GM23248 (cell line): ENCODE data around the gene ZNF831. TPM values are rescaled to one million over a fixed set of nuclear protein-coding genes. Genes with fewer than 3 reads are reported as not detected.

Experiments
- DNase-seq: peaks from one replicate; pipeline ENCODE4 v3.0.0-alpha.2; 2015
- H2AFZ ChIP-seq: fragments of 200-600 bp; sonication (generic); 2 replicates; pipeline ENCODE4 v1.6.1; 2016; ENCODE audit warnings: antibody characterized with exemption
- H3F3A ChIP-seq: fragments of 200-600 bp; sonication (generic); 2 replicates; pipeline ENCODE4 v1.6.1; 2016; ENCODE audit warnings: mild to moderate bottlenecking, antibody characterized with exemption, mixed run types; ENCODE audit not compliant: insufficient read depth
- H3K27ac ChIP-seq: fragments of 200-600 bp; sonication (generic); 2 replicates; pipeline ENCODE4 v1.5.1; 2016; ENCODE audit warnings: mild to moderate bottlenecking
- H3K27me3 ChIP-seq: fragments of 200-600 bp; sonication (generic); replicated peaks from 2 replicates; pipeline ENCODE4 v1.6.1; 2016; ENCODE audit warnings: mild to moderate bottlenecking; ENCODE audit not compliant: insufficient read depth
- H3K36me3 ChIP-seq: fragments of 200-600 bp; sonication (generic); 2 replicates; pipeline ENCODE4 v1.6.1; 2016; ENCODE audit warnings: low read depth, mild to moderate bottlenecking
- H3K4me1 ChIP-seq: fragments of 200-600 bp; sonication (generic); 2 replicates; pipeline ENCODE4 v1.6.1; 2016; ENCODE audit warnings: mild to moderate bottlenecking; ENCODE audit not compliant: insufficient read depth
- H3K4me2 ChIP-seq: fragments of 200-600 bp; sonication (generic); one replicate; pipeline ENCODE4 v1.6.1; 2016; ENCODE audit warnings: mild to moderate bottlenecking; ENCODE audit not compliant: unreplicated experiment
- H3K4me3 ChIP-seq: fragments of 200-600 bp; sonication (generic); 2 replicates; pipeline ENCODE4 v1.5.1; 2016; ENCODE audit warnings: mild to moderate bottlenecking
- H3K79me2 ChIP-seq: fragments of 200-600 bp; sonication (generic); 2 replicates; pipeline ENCODE4 v1.6.1; 2016; ENCODE audit warnings: mild to moderate bottlenecking; ENCODE audit not compliant: insufficient read depth
- H3K9ac ChIP-seq: fragments of 200-600 bp; sonication (generic); 2 replicates; pipeline ENCODE4 v1.6.1; 2016; ENCODE audit warnings: mild to moderate bottlenecking
- H3K9me2 ChIP-seq: fragments of 200-600 bp; sonication (generic); 2 replicates; pipeline ENCODE4 v1.6.1; 2016; ENCODE audit warnings: mixed run types, mild to moderate bottlenecking, moderate library complexity; ENCODE audit not compliant: insufficient read depth
- H3K9me3 ChIP-seq: fragments of 200-600 bp; sonication (generic); one replicate; pipeline ENCODE4 v1.6.1; 2017; ENCODE audit warnings: low read depth
- H4K20me1 ChIP-seq: fragments of 200-600 bp; sonication (generic); 2 replicates; pipeline ENCODE4 v1.6.0; 2016; ENCODE audit not compliant: insufficient read depth
- EZH2 ChIP-seq: fragments of 200-600 bp; sonication (generic); IDR thresholded peaks from 2 replicates; pipeline ENCODE4 v1.6.1; 2018; ENCODE audit warnings: antibody characterized with exemption, mild to moderate bottlenecking; ENCODE audit not compliant: insufficient read depth, poor library complexity, severe bottlenecking
- EZH2phosphoT487 ChIP-seq: fragments of 200-600 bp; sonication (generic); IDR thresholded peaks from 2 replicates; pipeline ENCODE4 v1.6.1; 2018; ENCODE audit warnings: antibody characterized with exemption, moderate library complexity, mild to moderate bottlenecking, low read depth; ENCODE audit not compliant: insufficient read depth
- WGBS, 2 experiments: methylation state at CpG; one replicate each; pipeline ENCODE4 v1.1.6; 2015 to 2017; ENCODE audit warnings: low lambda C conversion rate in 2 of 2, low coverage in 1 of 2; ENCODE audit errors: missing lambda C conversion rate in 2 of 2; 5-methylcytosine and 5-hydroxymethylcytosine counted together
- in situ Hi-C: fragments of 300-500 bp; cut with MboI; formaldehyde crosslinking; loops from 2 replicates; pipeline ENCODE4 v1.15.0; 2020
- polyA plus RNA-seq: library from polyadenylated mRNA; unstranded; fragments of >200 nt; fragmentation: Nextera tagmentation; extraction: Ambion mirVana; gene quantifications from 2 replicates; pipeline ENCODE4 v1.2.1, GENCODE V29; 2016
- total RNA-seq: library from RNA; depleted of rRNA; stranded (reverse); fragments of >200 nt; shearing (Covaris generic); gene quantifications from 2 replicates; pipeline ENCODE4 v1.2.3, GENCODE V29; 2014

The ZNF831 gene
- total and polyA plus RNA-seq, 2 experiments from 2014 or later, result not detected

DNA sequence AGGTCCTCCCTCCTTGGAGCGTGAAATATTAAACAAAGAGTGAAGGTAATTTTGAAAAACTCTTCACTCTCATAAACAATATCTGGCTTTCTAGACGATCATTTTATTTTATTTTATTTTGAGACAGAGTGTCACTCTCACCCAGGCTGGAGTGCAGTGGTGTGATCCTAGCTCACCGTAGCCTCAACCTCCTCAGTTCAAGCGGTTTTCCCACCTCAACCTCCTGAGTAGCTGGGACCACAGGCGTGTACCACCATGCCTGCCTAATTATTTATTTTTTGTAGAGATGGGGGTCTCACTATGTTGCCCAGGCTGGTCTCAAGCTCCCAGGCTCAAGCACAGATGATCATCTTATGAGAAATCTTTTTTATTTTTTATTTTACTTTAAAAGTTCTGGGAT, 16.4 kb downstream of the ZNF831 start:
- Histone ChIP-seq H3K4me1 (no peaks in the 10 kb centered on the region), H3K79me2 (no peaks in the 10 kb centered on the region), H3F3A (no peaks in the 10 kb centered on the region), H3K4me2 (no peak overlapping the region), H3K27me3 (peaks cover 7% of the 10 kb centered on the region; the same call in 1 of the 2 replicates), H3K9me3 (no peaks in the 10 kb centered on the region), H3K36me3 (no peaks in the 10 kb centered on the region), H2AFZ (no peak overlapping the region), H4K20me1 (no peaks in the 10 kb centered on the region), H3K9ac (no peak overlapping the region), H3K9me2 (no peaks in the 10 kb centered on the region), H3K4me3 (no peak overlapping the region), H3K27ac (no peak overlapping the region)
- TF ChIP-seq EZH2, result no peak
- no peak for TF ChIP-seq EZH2phosphoT487
- 45 to 63% methylated on average over 5 of the region's 5 CpGs for WGBS, 2 experiments
- in situ Hi-C loops, result no loop called here
- DNase-seq, result no peak

DNA sequence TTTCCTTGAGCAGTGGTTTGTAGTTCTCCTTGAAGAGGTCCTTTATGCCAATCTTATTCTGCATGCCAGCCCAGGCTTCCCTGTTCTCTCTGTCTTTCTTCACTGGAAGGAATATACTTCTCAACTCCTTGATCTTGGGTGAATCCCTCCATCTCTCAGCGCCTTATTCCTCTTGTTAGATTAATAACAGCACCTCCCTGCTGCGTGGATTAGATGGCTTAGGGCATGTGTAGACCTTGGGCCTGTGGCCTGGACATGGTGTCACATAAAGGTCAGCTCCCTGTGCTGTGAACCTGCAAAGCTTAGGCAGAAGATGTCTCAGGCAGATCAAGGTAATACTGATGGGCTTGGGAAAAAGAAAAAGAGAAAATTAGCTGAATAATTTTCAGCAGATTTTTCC, 18.3 kb downstream of the ZNF831 start:
- no peaks in the 10 kb centered on the region for H3K9me2 ChIP-seq
- H3F3A ChIP-seq, result no peaks in the 10 kb centered on the region
- H3K27ac ChIP-seq, result no peak overlapping the region
- no peaks in the 10 kb centered on the region for H3K79me2 ChIP-seq
- WGBS, 2 experiments, result 9 to 13% methylated on average over 2 of the region's 2 CpGs
- DNase-seq, result no peak
- TF ChIP-seq EZH2phosphoT487 (no peak), EZH2 (no peak)
- no peak overlapping the region for H3K9ac ChIP-seq
- no peak overlapping the region for H3K4me2 ChIP-seq
- H3K27me3 ChIP-seq, result peaks cover 7% of the 10 kb centered on the region; the same call in 1 of the 2 replicates
- no peak overlapping the region for H2AFZ ChIP-seq
- in situ Hi-C loops, result no loop called here
- no peaks in the 10 kb centered on the region for H3K36me3 ChIP-seq
- H4K20me1 ChIP-seq, result no peaks in the 10 kb centered on the region
- no peaks in the 10 kb centered on the region for H3K9me3 ChIP-seq
- H3K4me3 ChIP-seq, result no peak overlapping the region
- no peaks in the 10 kb centered on the region for H3K4me1 ChIP-seq

DNA sequence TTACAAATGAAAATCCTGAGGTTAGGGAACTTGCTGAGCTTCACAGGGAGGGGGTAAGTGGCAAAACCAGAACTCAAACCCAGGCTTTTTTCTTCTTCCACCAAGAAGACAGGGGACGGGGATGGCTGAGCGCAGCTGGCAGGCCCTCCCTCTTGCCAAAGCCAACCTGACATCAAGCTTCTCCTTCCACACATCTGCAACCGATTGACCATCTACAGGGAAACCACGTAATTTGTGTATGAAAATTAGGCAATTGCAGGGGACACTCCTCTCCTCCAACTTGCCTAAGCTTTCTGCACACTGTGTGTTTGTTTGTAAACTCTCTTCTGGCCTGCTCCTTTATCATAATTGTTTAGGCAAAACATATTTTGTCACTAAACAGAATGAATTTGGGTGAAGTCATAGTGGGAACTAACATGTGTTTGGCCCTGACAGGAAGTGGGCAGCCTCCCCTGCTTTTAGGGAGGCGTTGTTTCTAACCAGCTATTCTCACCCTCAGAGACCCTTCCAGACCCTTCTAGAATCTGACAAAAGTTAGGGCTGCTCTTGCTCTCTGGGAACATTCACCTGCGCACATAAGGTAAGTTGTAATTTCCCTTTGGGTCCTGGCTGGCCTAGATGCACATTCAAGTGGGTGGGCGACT, 18.9 kb downstream of the ZNF831 start:
- in situ Hi-C loops, result no loop called here
- 13 to 14% methylated on average over 7 of the region's 7 CpGs for WGBS, 2 experiments
- H3K9me3 ChIP-seq, result no peaks in the 10 kb centered on the region
- no peak overlapping the region for H3K4me3 ChIP-seq
- no peaks in the 10 kb centered on the region for H3K4me1 ChIP-seq
- no peak for TF ChIP-seq EZH2phosphoT487
- no peak for TF ChIP-seq EZH2
- H3K27ac ChIP-seq, result no peak overlapping the region
- no peaks in the 10 kb centered on the region for H3F3A ChIP-seq
- H4K20me1 ChIP-seq, result no peaks in the 10 kb centered on the region
- no peaks in the 10 kb centered on the region for H3K36me3 ChIP-seq
- H3K9me2 ChIP-seq, result no peaks in the 10 kb centered on the region
- H3K9ac ChIP-seq, result no peak overlapping the region
- H3K27me3 ChIP-seq, result 0 out of 2 replicates have a peak, but pooled peaks cover 7% of the 10 kb centered on the region
- no peak overlapping the region for H3K4me2 ChIP-seq
- no peak overlapping the region for H2AFZ ChIP-seq
- H3K79me2 ChIP-seq, result no peaks in the 10 kb centered on the region
- DNase-seq, result no peak

DNA sequence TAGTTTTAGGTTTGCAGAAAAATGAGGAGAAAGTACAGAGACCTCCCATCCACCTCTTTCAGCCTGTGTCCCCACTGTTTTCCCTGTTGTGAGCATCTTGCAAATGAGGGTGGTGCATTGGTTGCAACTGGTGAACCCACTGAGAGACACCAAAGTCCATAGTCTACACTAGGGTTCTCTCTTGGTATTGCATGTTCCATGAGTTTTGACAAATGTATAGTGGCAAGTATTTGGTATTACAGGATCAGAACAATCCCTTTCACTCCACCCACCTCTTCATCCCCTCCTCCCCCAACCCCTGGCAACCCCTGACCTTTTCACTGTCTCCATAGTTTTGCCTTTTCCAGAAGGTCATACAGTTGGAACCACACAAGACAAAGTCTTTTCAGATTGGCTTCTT, 20.1 kb downstream of the ZNF831 start:
- no peaks in the 10 kb centered on the region for H3K27me3 ChIP-seq
- no peak overlapping the region for H3K4me2 ChIP-seq
- H3F3A ChIP-seq, result no peaks in the 10 kb centered on the region
- in situ Hi-C loops, result no loop called here
- H3K4me3 ChIP-seq, result no peak overlapping the region
- no peak overlapping the region for H2AFZ ChIP-seq
- TF ChIP-seq EZH2phosphoT487 (no peak), EZH2 (no peak)
- no peaks in the 10 kb centered on the region for H3K79me2 ChIP-seq
- H3K9me2 ChIP-seq, result no peaks in the 10 kb centered on the region
- H3K4me1 ChIP-seq, result no peaks in the 10 kb centered on the region
- no peak overlapping the region for H3K9ac ChIP-seq
- no peaks in the 10 kb centered on the region for H4K20me1 ChIP-seq
- no peaks in the 10 kb centered on the region for H3K9me3 ChIP-seq
- no peaks in the 10 kb centered on the region for H3K36me3 ChIP-seq
- no peak overlapping the region for H3K27ac ChIP-seq
- no peak for DNase-seq
